ENCODE measurements around the gene FOXJ1. TPM values are rescaled to one million over a fixed set of nuclear protein-coding genes. Genes with fewer than 3 reads are reported as not detected.

FOXJ1 gene
- total RNA-seq, 1 donor from 2014 or later: not detected

Small RNA genes lying within 50 kb of the gene (microRNA-seq; reads per million reads assigned to microRNA genes)
- gene MIR6868: 9.4 reads per million, percentile 25 among the genes with 10 or more reads in this experiment

Other genes starting within 250 kb of the FOXJ1 start
- gene TRIM65, start 244.3 kb downstream of the FOXJ1 start, total RNA-seq: 9.1 TPM
- 113 TPM for gene MRPL38, start 236.4 kb downstream of the FOXJ1 start, total RNA-seq
- 4.7 TPM for gene FBF1, start 200.2 kb downstream of the FOXJ1 start, total RNA-seq
- 83.6 TPM for gene ACOX1, start 162.1 kb downstream of the FOXJ1 start, total RNA-seq
- gene TEN1, start 162.0 kb downstream of the FOXJ1 start, total RNA-seq: 7.6 TPM
- gene CDK3, start 140.4 kb downstream of the FOXJ1 start, total RNA-seq: 1.8 TPM
- 0.08 TPM for gene EVPL, start 113.9 kb downstream of the FOXJ1 start, total RNA-seq
- gene SRP68, start 68.7 kb downstream of the FOXJ1 start, total RNA-seq: 57.9 TPM
- gene GALR2, start 66.5 kb downstream of the FOXJ1 start, total RNA-seq: not detected
- not detected for gene ZACN, start 62.1 kb downstream of the FOXJ1 start, total RNA-seq
- gene EXOC7, start 37.5 kb downstream of the FOXJ1 start, total RNA-seq: 74.7 TPM
- gene RNF157, start 99.2 kb upstream of the FOXJ1 start, total RNA-seq: 18.5 TPM
- 28.1 TPM for gene UBALD2, start 124.1 kb upstream of the FOXJ1 start, total RNA-seq
- 2.6 TPM for gene QRICH2, start 167.0 kb upstream of the FOXJ1 start, total RNA-seq
- gene PRPSAP1, start 212.7 kb upstream of the FOXJ1 start, total RNA-seq: 31.9 TPM
- 2.0 TPM for gene SPHK1, start 243.4 kb upstream of the FOXJ1 start, total RNA-seq